Prostate gland (tissue), 2 donors: ENCODE data around the gene OR2V2. TPM values are rescaled to one million over a fixed set of nuclear protein-coding genes. Genes with fewer than 3 reads are reported as not detected.

ENCODE experiments used
- DNase-seq: peaks from one replicate; pipeline ENCODE4 v3.0.0-alpha.2; 2019; ENCODE audit warnings: low spot score
- H3K27ac ChIP-seq, 2 donors: fragments of 200-600 bp; sonication (generic); 2 replicates each; pipeline ENCODE4 v1.5.1; 2017 to 2019
- H3K27me3 ChIP-seq: fragments of 200-600 bp; sonication (generic); replicated peaks from 2 replicates; pipeline ENCODE4 v1.5.1; 2019; ENCODE audit not compliant: insufficient read depth
- H3K36me3 ChIP-seq, 2 donors: fragments of 200-600 bp; sonication (generic); 1 replicate in 1 of 2; 2 replicates in 1 of 2; pipeline versions ENCODE4 v1.5.1 to v1.8.1; 2017 to 2019
- H3K4me1 ChIP-seq: fragments of 200-600 bp; sonication (generic); replicated peaks from 2 replicates; pipeline ENCODE4 v1.5.1; 2019
- H3K4me3 ChIP-seq, 2 donors: fragments of 200-600 bp; sonication (generic); 2 replicates each; pipeline ENCODE4 v1.5.1; 2017 to 2019
- H3K9me3 ChIP-seq: fragments of 200-600 bp; sonication (generic); 2 replicates; pipeline ENCODE4 v1.5.1; 2017
- POLR2A ChIP-seq: fragments of 450-650 bp; IDR thresholded peaks from one replicate; pipeline ENCODE4 v1.6.1; 2016; ENCODE audit warnings: antibody characterized with exemption, mild to moderate bottlenecking
- POLR2AphosphoS5 ChIP-seq: sonication (generic); formaldehyde crosslinking; IDR thresholded peaks from one replicate; pipeline ENCODE4 v1.6.1; 2017; ENCODE audit warnings: antibody characterized with exemption
- whole genome bisulfite sequencing: methylation state at CpG from one replicate; pipeline ENCODE4 v1.1.5; 2018; 5-methylcytosine and 5-hydroxymethylcytosine counted together
- intact Hi-C: fragments of 100-400 bp; cut with DNase I; formaldehyde crosslinking; loops from one replicate; pipeline ENCODE4 v1.14.2; 2022
- total RNA-seq, 2 donors: library from RNA; depleted of rRNA; stranded (reverse); fragments of >200 nt; gene quantifications; one replicate each; pipeline ENCODE4 v1.1.0, GENCODE V29; 2016
- TF ChIP-seq, protein P1 (sequence below), 4 experiments: fragments of 200-600 bp in 2 of 4; fragments of 450-650 bp in 2 of 4; sonication (generic) in 2 of 4; IDR thresholded peaks; 1 replicate in 3 of 4; 2 replicates in 1 of 4; pipeline ENCODE4 v1.5.1; 2016 to 2019; ENCODE audit warnings: antibody characterized with exemption in 4 of 4, mild to moderate bottlenecking in 2 of 4, moderate library complexity in 2 of 4

The OR2V2 gene
- total RNA-seq, 2 donors from 2014 or later, result not detected

DNA sequence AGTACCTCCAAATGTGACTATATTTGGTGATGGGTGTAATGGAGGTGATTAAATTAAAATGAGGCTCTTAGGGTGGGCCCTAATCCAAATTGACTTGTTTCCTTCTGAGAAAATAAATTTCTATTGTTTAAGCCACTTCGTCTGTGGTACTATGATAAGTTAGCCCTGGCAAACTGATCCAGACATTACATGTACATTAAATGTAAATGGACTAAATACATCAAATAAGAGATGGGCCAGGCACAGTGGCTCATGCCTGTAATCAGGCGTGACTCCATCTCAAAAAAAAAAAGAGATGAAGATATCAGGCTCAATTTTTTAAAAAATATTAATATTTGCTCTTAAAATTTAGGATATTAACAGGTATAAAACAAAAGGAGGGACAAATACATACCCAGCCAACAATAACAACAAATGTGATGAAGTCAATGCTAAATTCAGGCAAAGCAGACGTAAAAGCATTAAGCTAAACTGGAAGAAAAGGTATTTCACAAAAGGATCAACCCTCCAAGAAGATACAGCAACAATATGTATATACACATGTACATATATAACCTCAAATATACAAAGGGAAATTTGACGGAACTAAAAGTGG lies 10.9 kb upstream of the OR2V2 start:
- no peaks in the 10 kb centered on the region for H3K27me3 ChIP-seq
- H3K9me3 ChIP-seq, result no peaks in the 10 kb centered on the region
- TF ChIP-seq, protein P1, sequence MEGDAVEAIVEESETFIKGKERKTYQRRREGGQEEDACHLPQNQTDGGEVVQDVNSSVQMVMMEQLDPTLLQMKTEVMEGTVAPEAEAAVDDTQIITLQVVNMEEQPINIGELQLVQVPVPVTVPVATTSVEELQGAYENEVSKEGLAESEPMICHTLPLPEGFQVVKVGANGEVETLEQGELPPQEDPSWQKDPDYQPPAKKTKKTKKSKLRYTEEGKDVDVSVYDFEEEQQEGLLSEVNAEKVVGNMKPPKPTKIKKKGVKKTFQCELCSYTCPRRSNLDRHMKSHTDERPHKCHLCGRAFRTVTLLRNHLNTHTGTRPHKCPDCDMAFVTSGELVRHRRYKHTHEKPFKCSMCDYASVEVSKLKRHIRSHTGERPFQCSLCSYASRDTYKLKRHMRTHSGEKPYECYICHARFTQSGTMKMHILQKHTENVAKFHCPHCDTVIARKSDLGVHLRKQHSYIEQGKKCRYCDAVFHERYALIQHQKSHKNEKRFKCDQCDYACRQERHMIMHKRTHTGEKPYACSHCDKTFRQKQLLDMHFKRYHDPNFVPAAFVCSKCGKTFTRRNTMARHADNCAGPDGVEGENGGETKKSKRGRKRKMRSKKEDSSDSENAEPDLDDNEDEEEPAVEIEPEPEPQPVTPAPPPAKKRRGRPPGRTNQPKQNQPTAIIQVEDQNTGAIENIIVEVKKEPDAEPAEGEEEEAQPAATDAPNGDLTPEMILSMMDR (IDR thresholded peaks at IDR 0.05), result no peak
- TF ChIP-seq POLR2A (no peak), POLR2AphosphoS5 (no peak)
- no peak overlapping the region for H3K27ac ChIP-seq
- DNase-seq, result no peak
- no peaks in the 10 kb centered on the region for H3K36me3 ChIP-seq
- no peak overlapping the region for H3K4me3 ChIP-seq
- H3K4me1 ChIP-seq, result no peaks in the 10 kb centered on the region
- intact Hi-C loops, result no loop called here
- 92% methylated on average over 4 of the region's 4 CpGs for WGBS

DNA sequence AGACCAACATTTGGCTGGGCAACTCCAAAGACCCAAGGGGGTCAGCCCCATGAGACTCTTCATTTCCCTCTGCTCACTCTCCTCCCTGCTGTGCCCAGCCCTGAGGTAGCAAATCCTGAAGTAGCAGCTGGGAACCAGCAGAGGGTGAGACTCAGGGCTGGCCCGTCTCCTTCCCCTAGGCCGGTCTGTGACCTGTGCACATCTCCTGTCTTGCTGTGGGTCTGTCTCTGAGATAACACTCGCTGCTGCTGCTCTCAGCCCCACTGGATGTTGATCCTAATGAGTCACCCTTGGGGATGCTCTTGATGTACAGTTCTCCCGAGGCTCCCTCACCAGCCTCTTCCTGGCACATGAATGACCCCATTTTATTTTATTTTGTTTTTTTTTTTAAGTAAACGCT lies 9.1 kb upstream of the OR2V2 start:
- Histone ChIP-seq H3K4me3 (no peak overlapping the region), H3K4me1 (no peaks in the 10 kb centered on the region), H3K27me3 (peaks cover 2% of the 10 kb centered on the region), H3K36me3 (no peaks in the 10 kb centered on the region), H3K27ac (no peak overlapping the region), H3K9me3 (no peaks in the 10 kb centered on the region)
- TF ChIP-seq, protein P1 (IDR thresholded peaks at IDR 0.05), result no peak
- TF ChIP-seq POLR2AphosphoS5 (no peak), POLR2A (no peak)
- DNase-seq, result no peak
- 48% methylated on average over 5 of the region's 5 CpGs for WGBS
- intact Hi-C loops, result no loop called here

DNA sequence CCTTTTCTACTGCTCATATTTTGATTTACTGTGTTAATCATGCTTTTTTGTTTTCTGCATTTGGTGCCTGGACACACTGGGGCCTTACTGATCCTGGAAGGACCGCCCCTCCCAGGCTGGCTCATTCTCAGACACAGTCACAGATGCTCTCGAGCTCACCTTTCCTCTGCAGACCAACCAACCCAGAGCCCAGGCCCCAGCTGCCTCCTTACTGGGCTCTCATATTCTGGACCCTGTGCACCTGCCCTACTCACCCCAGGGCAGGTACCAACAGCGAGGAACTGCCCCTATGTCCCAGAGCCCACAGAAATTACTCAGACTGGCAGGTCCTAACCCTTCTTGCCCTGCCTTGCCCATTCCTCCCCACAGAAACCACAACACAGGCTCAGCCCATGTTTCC lies 6.6 kb upstream of the OR2V2 start:
- Histone ChIP-seq H3K9me3 (no peaks in the 10 kb centered on the region), H3K27me3 (peaks cover 2% of the 10 kb centered on the region), H3K4me1 (no peaks in the 10 kb centered on the region), H3K4me3 (no peak overlapping the region), H3K27ac (no peak overlapping the region), H3K36me3 (no peaks in the 10 kb centered on the region)
- TF ChIP-seq, protein P1 (IDR thresholded peaks at IDR 0.05), result no peak
- TF ChIP-seq POLR2AphosphoS5 (no peak), POLR2A (no peak)
- WGBS, result 76% methylated on average over 3 of the region's 3 CpGs
- no peak for DNase-seq
- intact Hi-C loops, result no loop called here

DNA sequence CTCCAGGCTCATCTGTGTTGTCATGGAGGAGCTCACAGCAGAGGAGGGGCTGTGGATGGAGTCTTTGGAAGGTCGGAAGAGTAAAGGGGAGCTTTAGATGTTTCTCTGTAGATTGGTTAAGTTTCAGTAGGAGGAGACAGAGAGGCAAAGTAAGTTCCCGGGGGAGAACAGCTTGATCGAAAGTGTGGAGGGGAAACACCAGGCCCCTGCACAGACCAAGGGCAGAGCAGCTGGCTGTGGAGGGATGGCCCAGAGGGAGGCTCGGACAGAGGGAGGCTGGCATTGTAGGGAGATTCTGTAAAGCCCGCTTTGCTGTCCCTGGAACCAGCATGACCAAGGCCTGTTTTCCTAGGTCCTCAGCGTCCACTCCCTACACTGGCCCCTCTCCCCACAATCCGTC lies 5.3 kb upstream of the OR2V2 start:
- 80% methylated on average over 7 of the region's 7 CpGs for WGBS
- H3K9me3 ChIP-seq, result no peaks in the 10 kb centered on the region
- intact Hi-C loops, result no loop called here
- H3K27me3 ChIP-seq, result peaks cover 2% of the 10 kb centered on the region
- TF ChIP-seq POLR2A, result no peak
- no peaks in the 10 kb centered on the region for H3K36me3 ChIP-seq
- no peak overlapping the region for H3K27ac ChIP-seq
- H3K4me1 ChIP-seq, result no peaks in the 10 kb centered on the region
- DNase-seq, result no peak
- no peak overlapping the region for H3K4me3 ChIP-seq

DNA sequence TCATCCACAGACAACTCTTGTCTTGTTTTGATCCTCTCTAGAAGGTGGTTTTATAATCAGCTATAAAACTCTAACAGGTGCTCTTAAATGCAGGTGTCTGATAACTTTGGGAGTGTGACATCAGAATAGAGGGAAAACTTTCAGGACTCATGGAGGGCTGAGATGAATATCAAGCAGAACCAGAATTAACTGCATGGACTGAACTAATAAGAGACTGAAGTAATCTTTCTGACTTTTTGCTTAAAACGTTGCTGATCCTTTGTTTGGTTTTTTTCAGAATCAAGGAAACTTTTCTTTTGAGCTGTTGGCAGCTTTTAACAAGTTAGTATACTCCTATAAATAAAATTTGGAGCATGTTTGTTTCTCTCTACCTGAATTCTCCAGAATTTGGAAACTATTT lies 2.3 kb upstream of the OR2V2 start:
- no peak overlapping the region for H3K27ac ChIP-seq
- no peaks in the 10 kb centered on the region for H3K9me3 ChIP-seq
- H3K4me3 ChIP-seq, result no peak overlapping the region
- H3K36me3 ChIP-seq, result no peaks in the 10 kb centered on the region
- TF ChIP-seq, protein P1 (IDR thresholded peaks at IDR 0.05), result no peak
- TF ChIP-seq POLR2A (no peak), POLR2AphosphoS5 (no peak)
- H3K4me1 ChIP-seq, result no peaks in the 10 kb centered on the region
- WGBS, result 19% methylated on average over 1 of the region's 1 CpG
- peaks cover 2% of the 10 kb centered on the region for H3K27me3 ChIP-seq
- intact Hi-C loops, result no loop called here
- no peak for DNase-seq
